ENCODE results near the gene UBE2E2.

UBE2E2 gene

DNA sequence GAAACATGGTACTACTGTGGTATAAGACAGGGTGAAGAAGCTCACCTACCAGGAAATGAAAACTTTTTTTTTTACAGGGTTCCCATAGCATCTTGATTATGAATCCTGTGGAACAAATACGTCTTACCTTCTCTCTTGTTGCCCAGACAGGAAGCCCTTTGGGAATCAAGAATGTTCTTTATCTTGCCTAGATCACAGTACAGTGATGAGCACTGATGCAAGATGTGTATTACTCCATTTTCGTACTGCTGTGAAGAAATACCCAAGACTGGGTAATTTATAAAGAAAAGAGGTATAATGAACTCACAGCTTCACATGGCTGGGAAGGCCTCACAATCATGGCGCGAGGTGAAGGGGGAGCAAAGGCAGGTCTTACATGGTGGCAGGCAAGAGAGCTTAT is 281.3 kb downstream of the UBE2E2 start:
- Histone ChIP-seq H4K20me1 (ENCODE audit: insufficient read depth, low read length) (no peaks in the 10 kb centered on the region), H3F3A (ENCODE audit: insufficient read depth, low read length) (no peaks in the 10 kb centered on the region), H3K4me1 (ENCODE audit: insufficient read depth, low read length, severe bottlenecking) (no peaks in the 10 kb centered on the region), H3K27me3 (ENCODE audit: insufficient read depth, low read length) (no peaks in the 10 kb centered on the region), H3K9me2 (ENCODE audit: low read depth, low read length) (no peaks in the 10 kb centered on the region), H3K4me2 (ENCODE audit: low read length) (no peak overlapping the region), H3K4me3 (ENCODE audit: low read depth, low read length, poor library complexity, severe bottlenecking) (no peak overlapping the region), H3K9me3 (ENCODE audit: low read length) (peaks cover 16% of the 10 kb centered on the region), H3K36me3 (ENCODE audit: insufficient read depth, low read length) (no peaks in the 10 kb centered on the region; the same call in 1 of the 2 replicates), H3K79me2 (ENCODE audit: insufficient read depth, low read length) (no peaks in the 10 kb centered on the region), H3K9ac (ENCODE audit: low read length) (no peak overlapping the region), H2AFZ (ENCODE audit: low read length) (no peak overlapping the region), H3K27ac (ENCODE audit: low read depth, low read length, poor library complexity, severe bottlenecking) (no peak overlapping the region)
- no peak for TF ChIP-seq EZH2 (IDR thresholded peaks at IDR 0.05; ENCODE audit: borderline replicate concordance, low read length)
- TF ChIP-seq, protein P1, sequence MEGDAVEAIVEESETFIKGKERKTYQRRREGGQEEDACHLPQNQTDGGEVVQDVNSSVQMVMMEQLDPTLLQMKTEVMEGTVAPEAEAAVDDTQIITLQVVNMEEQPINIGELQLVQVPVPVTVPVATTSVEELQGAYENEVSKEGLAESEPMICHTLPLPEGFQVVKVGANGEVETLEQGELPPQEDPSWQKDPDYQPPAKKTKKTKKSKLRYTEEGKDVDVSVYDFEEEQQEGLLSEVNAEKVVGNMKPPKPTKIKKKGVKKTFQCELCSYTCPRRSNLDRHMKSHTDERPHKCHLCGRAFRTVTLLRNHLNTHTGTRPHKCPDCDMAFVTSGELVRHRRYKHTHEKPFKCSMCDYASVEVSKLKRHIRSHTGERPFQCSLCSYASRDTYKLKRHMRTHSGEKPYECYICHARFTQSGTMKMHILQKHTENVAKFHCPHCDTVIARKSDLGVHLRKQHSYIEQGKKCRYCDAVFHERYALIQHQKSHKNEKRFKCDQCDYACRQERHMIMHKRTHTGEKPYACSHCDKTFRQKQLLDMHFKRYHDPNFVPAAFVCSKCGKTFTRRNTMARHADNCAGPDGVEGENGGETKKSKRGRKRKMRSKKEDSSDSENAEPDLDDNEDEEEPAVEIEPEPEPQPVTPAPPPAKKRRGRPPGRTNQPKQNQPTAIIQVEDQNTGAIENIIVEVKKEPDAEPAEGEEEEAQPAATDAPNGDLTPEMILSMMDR (IDR thresholded peaks at IDR 0.05; ENCODE audit: low read length), result no peak

DNA sequence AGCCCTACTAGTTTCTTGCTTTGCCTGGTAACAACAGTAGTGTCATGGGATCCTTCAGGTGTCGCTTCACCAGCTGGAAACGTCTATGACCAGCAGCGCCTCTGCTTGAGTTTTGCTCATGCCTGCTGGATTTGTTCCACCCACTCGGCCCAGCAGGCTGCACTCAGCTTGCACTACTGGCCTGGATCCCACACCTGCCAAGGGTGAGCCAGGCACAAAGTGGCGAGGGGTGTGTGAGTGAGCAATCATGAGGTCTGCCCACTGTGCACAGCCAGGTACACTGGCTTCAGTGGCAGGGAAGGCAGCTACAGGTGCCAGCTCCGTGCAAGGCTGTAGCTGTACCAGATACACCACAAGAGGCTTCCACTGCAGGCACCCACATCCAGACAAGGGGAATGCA is 282.8 kb downstream of the UBE2E2 start:
- Histone ChIP-seq H3F3A (ENCODE audit: insufficient read depth, low read length) (no peaks in the 10 kb centered on the region), H3K4me3 (ENCODE audit: low read depth, low read length, poor library complexity, severe bottlenecking) (no peak overlapping the region), H3K9me3 (ENCODE audit: low read length) (peaks cover 5% of the 10 kb centered on the region; the same call in 1 of the 2 replicates), H3K9me2 (ENCODE audit: low read depth, low read length) (no peaks in the 10 kb centered on the region), H2AFZ (ENCODE audit: low read length) (no peak overlapping the region), H3K36me3 (ENCODE audit: insufficient read depth, low read length) (no peaks in the 10 kb centered on the region; the same call in 1 of the 2 replicates), H3K27me3 (ENCODE audit: insufficient read depth, low read length) (no peaks in the 10 kb centered on the region), H3K4me2 (ENCODE audit: low read length) (no peak overlapping the region), H3K4me1 (ENCODE audit: insufficient read depth, low read length, severe bottlenecking) (no peaks in the 10 kb centered on the region), H4K20me1 (ENCODE audit: insufficient read depth, low read length) (no peaks in the 10 kb centered on the region), H3K9ac (ENCODE audit: low read length) (no peak overlapping the region), H3K79me2 (ENCODE audit: insufficient read depth, low read length) (no peaks in the 10 kb centered on the region), H3K27ac (ENCODE audit: low read depth, low read length, poor library complexity, severe bottlenecking) (no peak overlapping the region)
- TF ChIP-seq, protein P1 (IDR thresholded peaks at IDR 0.05; ENCODE audit: low read length), result no peak
- no peak for TF ChIP-seq EZH2 (IDR thresholded peaks at IDR 0.05; ENCODE audit: borderline replicate concordance, low read length)

DNA sequence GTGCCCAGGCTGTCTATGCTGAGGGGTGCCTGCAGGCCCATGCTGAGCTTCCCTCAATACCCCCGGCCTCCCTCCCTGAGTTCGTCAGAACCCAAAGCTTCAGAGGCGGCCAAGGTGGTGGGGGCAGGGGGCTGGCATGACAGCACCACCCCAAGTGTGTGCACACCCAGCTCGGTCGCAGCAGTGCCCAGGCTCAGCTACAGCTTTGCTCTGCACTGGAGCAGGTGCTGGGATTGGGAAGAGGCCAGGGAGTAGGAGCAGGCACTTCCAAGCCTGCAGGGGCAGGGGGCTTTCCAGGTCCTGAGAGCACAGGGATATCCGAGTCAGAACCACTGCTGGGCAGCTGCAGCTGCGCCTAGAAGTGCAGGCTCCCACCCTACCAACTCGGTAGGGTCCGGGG is 283.9 kb downstream of the UBE2E2 start:
- H4K20me1 ChIP-seq (ENCODE audit: insufficient read depth, low read length), result no peaks in the 10 kb centered on the region
- H3K79me2 ChIP-seq (ENCODE audit: insufficient read depth, low read length), result no peaks in the 10 kb centered on the region
- no peak overlapping the region for H2AFZ ChIP-seq (ENCODE audit: low read length)
- H3K9ac ChIP-seq (ENCODE audit: low read length), result no peak overlapping the region
- no peak overlapping the region for H3K27ac ChIP-seq (ENCODE audit: low read depth, low read length, poor library complexity, severe bottlenecking)
- no peaks in the 10 kb centered on the region for H3K27me3 ChIP-seq (ENCODE audit: insufficient read depth, low read length)
- peaks cover 5% of the 10 kb centered on the region; the same call in 1 of the 2 replicates for H3K9me3 ChIP-seq (ENCODE audit: low read length)
- H3K4me3 ChIP-seq (ENCODE audit: low read depth, low read length, poor library complexity, severe bottlenecking), result no peak overlapping the region
- H3K36me3 ChIP-seq (ENCODE audit: insufficient read depth, low read length), result no peaks in the 10 kb centered on the region; the same call in 1 of the 2 replicates
- no peak overlapping the region for H3K4me2 ChIP-seq (ENCODE audit: low read length)
- H3F3A ChIP-seq (ENCODE audit: insufficient read depth, low read length), result no peaks in the 10 kb centered on the region
- H3K4me1 ChIP-seq (ENCODE audit: insufficient read depth, low read length, severe bottlenecking), result no peaks in the 10 kb centered on the region
- no peak for TF ChIP-seq EZH2 (IDR thresholded peaks at IDR 0.05; ENCODE audit: borderline replicate concordance, low read length)
- TF ChIP-seq, protein P1 (IDR thresholded peaks at IDR 0.05; ENCODE audit: low read length), result no peak
- H3K9me2 ChIP-seq (ENCODE audit: low read depth, low read length), result no peaks in the 10 kb centered on the region
